Suprapubic skin (tissue), 4 donors: Measurements from ENCODE around the gene DGKH. TPM values are rescaled to one million over a fixed set of nuclear protein-coding genes. Genes with fewer than 3 reads are reported as not detected.
"Not testable (repeated sequence)": the region's sequence is repeated elsewhere in the genome, so short reads cannot be mapped to it uniquely, and the experiment has no call there.

Experiments used
- DNase-seq, 2 donors: peaks; one replicate each; pipeline ENCODE4 v3.0.0-alpha.2; 2019; ENCODE audit warnings: low spot score in 2 of 2
- H3K27ac ChIP-seq: fragments of 200-600 bp; sonication (generic); one replicate; pipeline ENCODE4 v1.5.1; 2019
- H3K27me3 ChIP-seq: fragments of 200-600 bp; sonication (generic); one replicate; pipeline ENCODE4 v1.5.1; 2019
- H3K36me3 ChIP-seq: fragments of 200-600 bp; sonication (generic); one replicate; pipeline ENCODE4 v1.5.1; 2019
- H3K4me1 ChIP-seq: fragments of 200-600 bp; sonication (generic); one replicate; pipeline ENCODE4 v1.5.1; 2019
- H3K4me3 ChIP-seq: fragments of 200-600 bp; sonication (generic); one replicate; pipeline ENCODE4 v1.5.1; 2019; ENCODE audit warnings: mild to moderate bottlenecking
- H3K9me3 ChIP-seq: fragments of 200-600 bp; sonication (generic); one replicate; pipeline ENCODE4 v1.5.1; 2019
- EP300 ChIP-seq: sonication (generic); formaldehyde crosslinking; IDR thresholded peaks from one replicate; pipeline ENCODE4 v1.6.1; 2017; ENCODE audit warnings: antibody characterized with exemption
- POLR2A ChIP-seq, 2 donors: fragments of 450-650 bp; IDR thresholded peaks; one replicate each; pipeline ENCODE4 v1.6.1; 2017; ENCODE audit warnings: antibody characterized with exemption in 2 of 2, mild to moderate bottlenecking in 2 of 2, moderate library complexity in 2 of 2
- POLR2AphosphoS5 ChIP-seq, 3 donors: sonication (generic); formaldehyde crosslinking; IDR thresholded peaks; one replicate each; pipeline ENCODE4 v1.6.1; 2017; ENCODE audit warnings: antibody characterized with exemption in 3 of 3
- WGBS: methylation state at CpG from one replicate; pipeline ENCODE4 v1.1.5; 2018; 5-methylcytosine and 5-hydroxymethylcytosine counted together
- total RNA-seq, 4 donors: library from RNA; depleted of rRNA; stranded (reverse); fragments of >200 nt; gene quantifications; one replicate each; pipeline ENCODE4 v1.1.0, GENCODE V29; 2016
- TF ChIP-seq, protein P1 (sequence below), 2 donors: fragments of 200-600 bp in 1 of 2; fragments of 450-650 bp in 1 of 2; sonication (generic) in 1 of 2; IDR thresholded peaks; one replicate each; pipeline ENCODE4 v1.5.1; 2016 to 2019; ENCODE audit warnings: antibody characterized with exemption in 2 of 2, mild to moderate bottlenecking in 1 of 2, moderate library complexity in 1 of 2

The DGKH gene
- total RNA-seq, 4 donors from 2014 or later: 14.8 to 28.0 (median 16.9) TPM

DNA sequence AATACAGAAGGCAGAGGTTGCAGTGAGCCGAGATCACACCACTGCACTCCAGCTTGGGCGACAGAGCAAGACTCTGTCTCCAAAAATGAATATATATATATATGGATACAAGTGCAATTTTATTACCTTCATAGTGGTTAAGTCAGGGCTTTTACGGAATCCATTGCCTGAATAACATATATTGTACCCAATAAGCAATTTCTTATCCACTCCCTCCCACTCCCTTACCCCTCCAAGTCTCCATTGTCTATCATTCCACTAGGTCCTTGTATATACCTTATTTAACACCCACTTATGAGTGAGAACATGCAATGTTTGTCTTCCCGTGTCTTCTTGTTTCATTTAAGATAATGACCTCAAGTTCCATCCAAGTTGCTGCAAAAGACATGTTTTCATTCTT is 175.2 kb downstream of the DGKH start:
- peaks cover 27% of the 10 kb centered on the region for H3K36me3 ChIP-seq
- WGBS: 96% methylated on average over 4 of the region's 4 CpGs
- H3K27me3 ChIP-seq: no peaks in the 10 kb centered on the region
- DNase-seq: no peak
- no peaks in the 10 kb centered on the region for H3K4me1 ChIP-seq
- H3K4me3 ChIP-seq: no peak overlapping the region
- H3K27ac ChIP-seq: no peak overlapping the region
- H3K9me3 ChIP-seq: no peaks in the 10 kb centered on the region
- no peak for TF ChIP-seq EP300

DNA sequence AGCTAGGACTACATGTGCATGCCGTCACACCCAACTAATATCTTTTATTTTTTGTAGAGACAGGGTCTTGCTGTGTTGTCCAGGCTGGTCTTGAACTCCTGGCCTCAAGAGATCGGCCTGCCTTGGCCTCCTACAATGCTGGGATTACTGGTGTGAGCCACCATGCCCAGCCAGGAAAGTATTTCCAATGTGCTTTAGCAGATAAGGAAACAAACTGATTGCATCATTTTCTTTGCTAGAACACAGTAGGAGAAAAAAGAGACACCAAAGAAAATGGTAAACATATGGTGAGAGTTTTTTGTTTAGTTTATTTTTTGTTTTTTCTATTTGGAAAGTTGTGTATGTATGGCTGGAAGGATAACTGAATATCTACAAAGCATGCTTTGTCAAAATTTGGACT is 176.6 kb downstream of the DGKH start:
- DNase-seq: no peak
- H3K36me3 ChIP-seq: peaks cover 28% of the 10 kb centered on the region
- H3K27ac ChIP-seq: no peak overlapping the region
- no peaks in the 10 kb centered on the region for H3K9me3 ChIP-seq
- 100% methylated on average over 2 of the region's 2 CpGs for WGBS
- no peak overlapping the region for H3K4me3 ChIP-seq
- TF ChIP-seq, protein P1, sequence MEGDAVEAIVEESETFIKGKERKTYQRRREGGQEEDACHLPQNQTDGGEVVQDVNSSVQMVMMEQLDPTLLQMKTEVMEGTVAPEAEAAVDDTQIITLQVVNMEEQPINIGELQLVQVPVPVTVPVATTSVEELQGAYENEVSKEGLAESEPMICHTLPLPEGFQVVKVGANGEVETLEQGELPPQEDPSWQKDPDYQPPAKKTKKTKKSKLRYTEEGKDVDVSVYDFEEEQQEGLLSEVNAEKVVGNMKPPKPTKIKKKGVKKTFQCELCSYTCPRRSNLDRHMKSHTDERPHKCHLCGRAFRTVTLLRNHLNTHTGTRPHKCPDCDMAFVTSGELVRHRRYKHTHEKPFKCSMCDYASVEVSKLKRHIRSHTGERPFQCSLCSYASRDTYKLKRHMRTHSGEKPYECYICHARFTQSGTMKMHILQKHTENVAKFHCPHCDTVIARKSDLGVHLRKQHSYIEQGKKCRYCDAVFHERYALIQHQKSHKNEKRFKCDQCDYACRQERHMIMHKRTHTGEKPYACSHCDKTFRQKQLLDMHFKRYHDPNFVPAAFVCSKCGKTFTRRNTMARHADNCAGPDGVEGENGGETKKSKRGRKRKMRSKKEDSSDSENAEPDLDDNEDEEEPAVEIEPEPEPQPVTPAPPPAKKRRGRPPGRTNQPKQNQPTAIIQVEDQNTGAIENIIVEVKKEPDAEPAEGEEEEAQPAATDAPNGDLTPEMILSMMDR (IDR thresholded peaks at IDR 0.05): no peak
- TF ChIP-seq POLR2AphosphoS5 (IDR thresholded peaks at IDR 0.05): no peak
- no peak for TF ChIP-seq POLR2A (IDR thresholded peaks at IDR 0.05)
- TF ChIP-seq EP300: no peak
- no peaks in the 10 kb centered on the region for H3K27me3 ChIP-seq
- no peaks in the 10 kb centered on the region for H3K4me1 ChIP-seq

DNA sequence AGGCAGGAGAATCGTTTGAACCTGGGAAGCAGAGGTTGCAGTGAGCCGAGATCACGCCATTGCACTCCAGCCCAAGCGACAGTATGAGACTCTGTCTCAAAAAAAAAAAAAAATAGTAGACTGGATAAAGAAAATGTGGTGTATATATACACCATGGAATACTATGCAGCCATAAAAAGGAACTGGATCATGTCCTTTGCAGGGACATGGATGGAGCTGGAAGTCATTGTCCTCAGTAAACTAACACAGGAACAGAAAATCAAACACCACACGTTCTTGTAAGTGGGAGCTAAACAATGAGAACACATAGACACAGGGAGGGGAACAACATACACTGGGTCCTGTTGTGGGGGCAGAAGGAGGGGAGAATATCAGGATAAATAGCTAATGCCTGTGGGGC is 178.3 kb downstream of the DGKH start:
- not testable (repeated sequence) for H3K9me3 ChIP-seq, DNase-seq, H3K27ac ChIP-seq, H3K4me3 ChIP-seq, H3K27me3 ChIP-seq, H3K4me1 ChIP-seq
- peaks cover 15% of the 10 kb centered on the region for H3K36me3 ChIP-seq
- 98% methylated on average over 5 of the region's 5 CpGs for WGBS

DNA sequence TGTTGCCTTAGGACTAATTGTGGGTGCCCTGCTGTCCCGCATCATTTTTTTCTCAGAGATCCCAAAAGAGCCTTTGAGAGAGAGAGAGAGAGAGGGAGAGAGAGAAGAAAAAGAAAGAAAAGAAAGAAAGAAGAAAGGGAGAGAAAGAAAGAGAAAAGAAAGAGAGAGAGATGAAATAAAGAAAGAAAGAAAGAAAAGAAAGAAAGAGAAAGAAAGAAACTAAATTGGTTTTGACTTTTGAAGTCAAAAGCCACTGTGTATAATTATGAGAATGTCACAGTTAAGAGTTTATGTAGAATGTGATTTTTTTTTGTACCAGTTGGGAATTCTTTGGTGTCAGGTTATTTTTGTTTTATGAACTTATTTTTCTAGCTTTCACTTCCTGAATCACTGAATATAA is 180.1 kb downstream of the DGKH start:
- Histone ChIP-seq H3K27me3 (no peaks in the 10 kb centered on the region), H3K4me1 (no peaks in the 10 kb centered on the region), H3K4me3 (no peak overlapping the region), H3K36me3 (peaks cover 20% of the 10 kb centered on the region), H3K27ac (no peak overlapping the region), H3K9me3 (no peaks in the 10 kb centered on the region)
- 98% methylated on average over 1 of the region's 1 CpG for WGBS
- no peak for DNase-seq
- TF ChIP-seq, protein P1 (IDR thresholded peaks at IDR 0.05): no peak
- TF ChIP-seq POLR2A (IDR thresholded peaks at IDR 0.05): no peak

DNA sequence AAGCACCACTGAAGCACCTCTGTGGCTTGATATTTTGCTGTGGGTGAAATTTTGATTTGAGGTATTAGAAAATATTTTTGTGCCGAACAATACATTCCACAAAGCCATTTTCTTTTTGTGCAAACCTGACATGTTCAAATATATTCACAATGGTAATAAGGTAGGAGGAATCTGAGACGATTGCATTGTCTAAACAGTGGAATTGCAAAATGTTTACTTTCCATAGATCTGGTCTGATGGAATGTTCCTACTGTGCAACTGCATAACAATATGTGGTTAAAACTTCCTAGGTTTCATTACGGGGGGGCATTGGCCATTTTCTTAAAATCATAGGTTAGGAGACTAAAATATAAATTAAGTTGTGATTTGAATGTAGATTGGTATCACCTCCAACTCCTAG is 180.8 kb downstream of the DGKH start:
- Histone ChIP-seq H3K4me3 (no peak overlapping the region), H3K36me3 (peaks cover 20% of the 10 kb centered on the region), H3K9me3 (no peaks in the 10 kb centered on the region), H3K27ac (no peak overlapping the region), H3K4me1 (no peaks in the 10 kb centered on the region), H3K27me3 (no peaks in the 10 kb centered on the region)
- 90% methylated on average over 3 of the region's 3 CpGs for WGBS
- no peak for DNase-seq
- TF ChIP-seq POLR2A (IDR thresholded peaks at IDR 0.05): no peak
- TF ChIP-seq EP300: no peak
- TF ChIP-seq, protein P1 (IDR thresholded peaks at IDR 0.05): no peak
- TF ChIP-seq POLR2AphosphoS5 (IDR thresholded peaks at IDR 0.05): no peak

DNA sequence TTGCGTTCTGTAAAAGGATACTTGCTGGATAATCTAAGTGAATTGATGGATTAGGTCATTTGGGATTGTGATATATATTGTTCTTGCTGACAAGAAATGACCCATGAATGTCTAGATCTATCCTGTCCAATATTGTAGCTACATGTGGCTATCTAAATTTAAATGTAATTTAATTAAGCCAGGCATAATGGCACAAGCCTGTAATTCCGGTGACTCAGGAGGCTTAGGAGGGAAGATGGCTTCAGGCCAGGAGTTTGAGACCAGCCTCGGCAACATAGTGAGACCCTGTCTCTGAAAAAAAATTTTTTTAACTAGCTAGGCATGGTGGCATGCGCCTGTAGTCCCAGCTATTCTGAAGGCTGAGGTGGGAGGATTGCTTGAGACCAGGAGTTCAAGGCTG is 184.2 kb downstream of the DGKH start:
- Histone ChIP-seq H3K27ac (no peak overlapping the region), H3K9me3 (no peaks in the 10 kb centered on the region), H3K36me3 (peaks cover 9% of the 10 kb centered on the region), H3K4me1 (no peaks in the 10 kb centered on the region), H3K27me3 (no peaks in the 10 kb centered on the region), H3K4me3 (no peak overlapping the region)
- 91% methylated on average over 3 of the region's 4 CpGs for WGBS
- no peak for DNase-seq
- no peak for TF ChIP-seq POLR2AphosphoS5 (IDR thresholded peaks at IDR 0.05)
- no peak for TF ChIP-seq EP300
- TF ChIP-seq, protein P1 (IDR thresholded peaks at IDR 0.05): no peak
- TF ChIP-seq POLR2A (IDR thresholded peaks at IDR 0.05): no peak
